Measurements from ENCODE around the gene RAC2.
"Not testable (repeated sequence)": the region's sequence is repeated elsewhere in the genome, so short reads cannot be mapped to it uniquely, and the experiment has no call there.

The RAC2 gene

GRCh38 chr22:37201443-37201820 lies 42.6 kb downstream of the RAC2 start:
- not testable (repeated sequence) for DNase-seq

GRCh38 chr22:37199760-37200108 lies 44.3 kb downstream of the RAC2 start:
- DNase-seq: no peak

- DNase-seq: peak; percentile 99
Measured at GRCh38 chr22:37199103-37199759, 44.8 kb downstream of the RAC2 start.

GRCh38 chr22:37198258-37199102 lies 45.6 kb downstream of the RAC2 start:
- DNase-seq: peak; percentile 67

GRCh38 chr22:37197451-37198257 lies 46.4 kb downstream of the RAC2 start:
- DNase-seq: no peak

GRCh38 chr22:37196539-37197450 lies 47.3 kb downstream of the RAC2 start:
- DNase-seq: no peak

GRCh38 chr22:37195921-37196320 lies 48.1 kb downstream of the RAC2 start:
- DNase-seq: no peak

- no peak for DNase-seq
Measured at GRCh38 chr22:37194750-37195149, 49.3 kb downstream of the RAC2 start.

GRCh38 chr22:37193629-37194191 lies 50.4 kb downstream of the RAC2 start:
- DNase-seq: no peak

- no peak for DNase-seq
Measured at GRCh38 chr22:37192741-37193140, 51.3 kb downstream of the RAC2 start.

GRCh38 chr22:37192204-37192603 lies 51.9 kb downstream of the RAC2 start:
- no peak for DNase-seq

GRCh38 chr22:37190262-37190780 lies 53.7 kb downstream of the RAC2 start:
- DNase-seq: no peak

GRCh38 chr22:37188901-37189466 lies 55.1 kb downstream of the RAC2 start:
- peak; percentile 28 for DNase-seq

- DNase-seq: no peak
Measured at GRCh38 chr22:37187891-37188761, 55.9 kb downstream of the RAC2 start, which contains the start of gene C1QTNF6. Gene C1QTNF6 (minus strand): TSS chr22:37188247. CDS start chr22:37188213, 34 bp downstream.

GRCh38 chr22:37187552-37187890 lies 56.5 kb downstream of the RAC2 start:
- DNase-seq: no peak

- DNase-seq: no peak
Measured at GRCh38 chr22:37186997-37187522, 57.0 kb downstream of the RAC2 start.

- DNase-seq: no peak
Measured at GRCh38 chr22:37186228-37186996, 57.7 kb downstream of the RAC2 start.

GRCh38 chr22:37185646-37186227 lies 58.3 kb downstream of the RAC2 start:
- no peak for DNase-seq
